ENCODE measurements around the gene ITSN1.
"Not testable (repeated sequence)": the region's sequence is repeated elsewhere in the genome, so short reads cannot be mapped to it uniquely, and the experiment has no call there.

The ITSN1 gene

DNA sequence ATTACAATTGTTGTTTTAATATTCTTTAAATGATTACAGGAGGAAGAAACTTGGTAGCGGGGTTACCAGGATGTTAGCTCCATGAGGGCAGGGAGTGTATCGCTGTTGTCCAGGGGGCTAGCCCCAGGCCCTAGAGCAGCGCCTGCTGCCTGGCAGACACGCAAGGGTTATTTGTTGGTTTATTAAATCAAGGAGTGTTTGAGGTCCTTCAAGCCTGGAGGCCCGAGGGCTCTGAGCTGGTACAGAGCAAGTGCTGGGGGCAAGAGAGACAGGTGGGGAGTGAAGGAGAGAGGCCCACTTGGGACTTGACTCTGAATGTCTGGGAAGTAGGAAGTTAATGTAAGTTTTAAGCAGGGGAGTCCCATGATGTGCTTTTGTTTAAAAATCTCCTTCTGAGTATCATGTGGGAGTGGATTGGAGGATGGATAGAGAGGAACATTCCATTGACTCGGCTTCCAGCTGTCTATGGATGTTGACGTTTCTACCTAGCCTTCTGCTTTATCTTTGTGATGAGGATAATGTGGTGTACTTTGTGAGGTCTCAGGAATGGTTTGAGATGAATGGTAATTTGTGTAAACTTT is 8.7 kb downstream of the ITSN1 start:
- no peak for DNase-seq (ENCODE audit: low read depth in 2 of 2)

DNA sequence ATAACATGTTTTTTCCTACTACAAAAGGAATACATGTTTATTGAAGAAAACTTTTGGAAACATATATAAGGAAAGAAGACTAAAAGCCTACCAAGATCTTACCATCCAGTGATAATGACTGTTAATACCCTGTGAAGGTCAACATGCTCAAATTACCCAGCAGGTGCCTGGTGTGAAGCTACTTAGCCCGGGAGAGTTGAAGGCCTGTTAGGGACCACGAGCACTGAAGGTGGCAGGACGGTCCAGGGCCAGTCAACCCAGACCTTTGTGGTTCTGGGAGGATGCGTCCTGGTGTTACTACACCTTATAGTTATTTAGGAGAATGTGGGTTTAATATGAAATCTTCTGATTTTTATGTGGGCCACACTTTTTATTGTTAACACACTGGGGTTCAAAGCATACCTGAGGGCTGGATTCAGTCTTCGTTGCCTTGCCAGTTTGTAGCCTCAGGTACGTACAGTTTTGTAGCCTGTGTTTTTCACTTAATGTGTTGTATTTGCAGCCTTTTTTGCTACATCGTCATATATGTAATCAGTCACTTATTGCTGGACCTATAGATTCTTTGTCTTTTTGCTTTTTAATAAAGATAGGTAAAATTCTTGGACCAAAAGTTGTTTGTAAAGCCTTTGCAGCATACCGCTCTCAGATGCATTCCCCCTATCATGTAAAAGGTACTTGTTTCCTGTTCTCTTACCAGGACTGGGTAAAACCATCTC is 9.8 kb downstream of the ITSN1 start:
- no peak for DNase-seq (ENCODE audit: low read depth in 2 of 2)

DNA sequence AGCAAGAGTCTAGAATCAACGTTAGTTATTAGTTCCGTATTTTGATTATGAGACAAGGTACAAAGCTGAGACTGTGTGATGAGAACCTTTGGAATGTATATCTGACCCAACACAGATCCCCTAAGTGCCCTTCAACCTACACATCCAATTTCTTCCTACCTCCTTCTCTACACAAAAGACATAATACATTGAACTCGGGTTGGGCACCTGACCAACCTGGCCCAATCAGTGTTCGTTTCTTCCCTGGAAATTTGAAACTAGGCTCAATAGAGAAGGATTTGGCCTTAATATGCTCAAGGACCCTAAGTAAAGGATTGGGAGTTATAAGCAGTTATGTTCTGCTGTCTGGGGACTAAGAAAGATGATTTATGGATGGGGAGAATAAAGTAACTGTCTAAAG is 12.1 kb downstream of the ITSN1 start:
- DNase-seq (ENCODE audit: low read depth in 2 of 2) = no peak

DNA sequence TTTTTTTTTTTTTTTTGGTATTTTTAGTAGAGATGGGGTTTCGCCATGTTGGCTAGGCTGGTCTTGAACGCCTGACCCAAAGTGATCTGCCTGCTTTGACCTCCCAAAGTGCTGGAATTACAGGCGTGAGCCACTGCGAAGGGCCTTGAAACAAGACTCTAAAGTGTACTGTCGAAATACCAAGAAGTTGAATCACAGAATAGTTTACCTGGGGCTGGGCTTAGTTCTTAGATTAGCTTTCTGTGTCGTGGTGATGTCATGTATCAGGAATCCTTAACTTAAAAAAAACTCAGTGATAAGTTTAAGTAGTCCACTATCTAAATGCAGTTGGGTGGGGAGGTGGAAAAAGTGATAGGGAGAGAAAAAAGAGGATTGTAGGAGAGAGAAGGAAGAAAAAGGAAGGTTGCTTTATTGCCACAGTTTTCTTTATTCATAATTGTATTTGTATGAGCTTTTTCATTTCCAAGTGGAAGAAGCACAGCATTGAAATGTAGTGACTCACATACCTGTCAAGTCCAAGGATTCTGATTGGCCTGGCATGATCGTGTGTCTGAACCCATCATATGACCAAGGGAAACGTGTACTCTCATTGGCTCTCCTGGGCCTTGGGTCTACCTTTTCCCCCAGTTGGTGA is 13.4 kb downstream of the ITSN1 start:
- DNase-seq (ENCODE audit: low read depth in 2 of 2) = no peak

DNA sequence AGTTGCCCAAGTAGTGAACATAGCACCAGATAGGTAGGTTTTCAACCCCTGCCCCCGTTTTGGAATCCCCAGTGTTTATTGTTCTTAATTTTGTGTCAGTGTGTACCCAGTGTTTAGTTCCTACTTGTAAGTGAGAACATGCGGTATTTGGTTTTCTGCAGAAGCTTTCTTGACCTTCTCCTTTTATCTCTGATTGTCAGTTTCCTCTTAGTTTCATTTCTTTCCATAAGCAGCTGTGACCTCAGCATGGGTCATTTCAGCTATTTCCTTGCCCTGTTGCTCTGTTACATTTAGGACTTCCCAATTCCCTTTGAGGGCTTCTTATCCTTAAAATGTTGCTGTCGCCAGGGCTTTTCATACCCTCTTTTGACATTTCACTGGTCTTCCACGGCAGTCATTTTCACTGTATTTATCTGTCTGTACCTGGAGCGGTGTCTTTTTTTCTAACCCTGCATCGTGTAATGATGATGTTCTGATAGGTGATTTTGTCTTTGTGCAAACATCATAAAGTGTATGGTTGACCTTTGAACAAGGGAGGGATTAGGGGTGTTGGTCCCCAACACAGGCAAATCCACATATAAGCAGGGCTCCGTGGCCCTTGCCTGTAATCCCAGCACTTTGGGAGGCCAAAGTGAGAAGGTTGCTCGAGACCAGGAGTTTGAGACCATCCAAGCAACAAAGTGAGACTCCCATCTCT is 15.0 kb downstream of the ITSN1 start:
- no peak for DNase-seq (ENCODE audit: low read depth in 2 of 2)

DNA sequence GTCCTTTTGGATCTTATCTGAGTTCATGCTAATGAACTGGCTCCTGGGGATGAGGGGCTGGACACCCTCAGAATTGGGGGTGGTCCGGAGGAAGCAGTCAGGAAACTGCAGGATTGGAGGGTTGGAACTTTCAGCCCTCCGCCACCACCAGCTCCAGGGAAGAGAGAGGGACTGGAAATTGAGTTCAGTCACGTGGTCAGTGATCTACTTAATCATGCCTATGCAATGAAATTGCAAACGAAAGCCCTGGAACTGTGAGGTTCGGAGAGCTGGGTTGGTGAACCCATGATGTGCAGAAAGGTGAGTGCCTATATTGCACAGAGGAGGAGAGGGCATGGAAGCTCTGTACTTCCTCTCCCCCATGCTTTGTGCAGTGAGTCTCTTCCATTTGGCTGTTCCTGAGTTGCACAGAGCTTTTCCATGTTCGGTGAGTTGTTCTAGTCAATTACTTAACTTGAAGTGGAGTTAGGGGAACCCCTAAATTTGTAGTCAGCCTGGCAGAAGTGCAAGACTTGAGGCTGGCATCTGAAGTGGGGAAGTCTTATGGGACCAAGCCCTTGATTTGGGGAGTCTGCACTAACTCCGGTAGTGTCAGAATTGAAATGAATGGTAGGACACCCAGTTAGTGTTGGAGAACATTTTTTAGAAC is 16.7 kb downstream of the ITSN1 start:
- no peak for DNase-seq (ENCODE audit: low read depth in 2 of 2)

DNA sequence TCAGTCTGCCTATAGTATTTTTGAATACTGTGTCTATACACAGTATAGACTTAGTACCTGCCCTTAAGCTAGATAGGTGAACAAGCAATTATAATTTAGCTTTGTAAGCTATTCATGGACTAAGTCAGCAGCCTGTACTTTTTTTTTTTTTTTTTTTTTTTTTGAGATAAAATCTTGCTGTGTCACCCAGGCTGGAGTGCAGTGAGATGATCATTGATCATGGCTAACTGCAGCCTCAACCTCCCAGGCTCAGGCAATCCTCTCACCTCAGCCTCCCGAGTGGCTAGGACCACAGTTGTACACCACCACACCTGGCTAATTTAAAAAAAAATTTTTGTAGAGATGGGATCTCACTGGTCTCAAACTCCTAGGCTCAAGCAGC is 17.3 kb downstream of the ITSN1 start:
- DNase-seq (ENCODE audit: low read depth in 2 of 2) = no peak

DNA sequence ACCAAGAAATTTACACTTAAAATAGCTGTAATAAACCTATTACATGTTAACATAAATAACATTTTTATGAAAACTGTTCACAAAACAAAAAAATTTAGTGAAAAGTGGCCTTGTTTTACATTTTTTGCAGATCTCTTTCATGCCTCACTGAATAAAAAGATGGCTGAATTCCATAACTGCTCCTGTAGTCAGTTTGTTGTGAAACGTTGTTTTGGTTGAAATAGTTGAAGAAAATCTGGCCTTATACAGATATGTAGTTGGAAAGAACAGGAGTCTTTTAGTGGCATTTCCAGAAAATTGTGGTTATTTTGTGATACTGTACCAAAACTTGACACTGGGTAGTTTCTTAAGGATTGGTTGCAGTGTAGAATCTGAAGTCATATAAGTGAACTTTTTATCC is 18.1 kb downstream of the ITSN1 start:
- DNase-seq (ENCODE audit: low read depth in 2 of 2) = no peak

DNA sequence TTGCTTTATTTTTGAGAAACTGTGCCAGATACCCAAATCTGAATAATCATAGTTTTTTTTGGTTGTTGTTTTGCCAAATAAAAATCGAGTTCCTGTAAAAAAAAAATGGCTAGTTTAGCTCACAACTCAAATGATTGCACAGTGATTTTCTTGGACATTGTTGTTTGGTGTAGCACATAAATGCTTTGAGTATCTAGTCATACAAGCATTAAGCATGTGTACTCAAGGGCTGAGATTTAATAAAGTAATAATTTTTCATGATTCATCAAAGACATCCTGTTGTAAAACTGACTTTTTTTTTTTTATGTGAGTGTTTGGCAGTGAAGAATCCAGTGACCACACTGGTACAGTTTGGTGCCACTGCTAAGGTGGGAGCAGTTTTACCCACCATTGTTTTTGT is 18.8 kb downstream of the ITSN1 start:
- DNase-seq (ENCODE audit: low read depth in 2 of 2) = no peak

DNA sequence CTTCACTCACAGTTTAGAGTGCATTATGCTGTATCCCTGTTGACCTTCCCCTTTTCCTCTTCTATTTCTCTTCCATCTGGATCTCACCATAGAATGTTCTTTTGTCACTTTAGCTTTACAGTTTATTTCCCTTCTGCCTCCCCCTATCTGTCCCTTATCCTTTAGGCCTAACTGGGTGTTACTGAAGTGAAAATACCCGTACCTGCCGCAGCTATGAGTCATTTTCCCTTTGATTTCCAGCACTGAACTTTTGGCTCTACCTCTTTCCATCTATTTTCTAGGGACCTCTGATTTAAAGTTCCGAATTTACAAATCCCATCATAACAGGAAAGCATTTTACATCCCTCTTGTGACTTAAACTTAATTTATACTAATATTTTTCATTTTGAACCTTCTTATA is 19.7 kb downstream of the ITSN1 start:
- DNase-seq (ENCODE audit: low read depth in 2 of 2) = no peak

DNA sequence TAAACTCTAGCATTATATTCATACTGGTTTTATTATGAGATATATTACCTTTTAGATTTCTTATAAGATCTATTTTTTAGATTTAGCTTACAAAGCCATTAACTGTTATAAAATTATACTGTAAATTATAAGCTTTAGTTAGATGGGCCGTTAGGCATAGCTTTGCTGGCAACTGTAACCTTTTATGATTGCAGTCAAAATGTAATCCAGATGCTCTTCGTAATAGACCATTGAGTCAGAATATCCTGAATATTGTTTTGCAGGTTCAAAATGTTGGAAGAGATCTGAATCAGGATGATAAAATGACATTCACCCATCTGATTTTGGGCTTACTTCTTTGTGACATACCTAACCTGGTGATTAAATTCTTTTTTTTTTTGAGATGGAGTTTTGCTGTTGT is 20.9 kb downstream of the ITSN1 start:
- DNase-seq (ENCODE audit: low read depth in 2 of 2) = no peak

DNA sequence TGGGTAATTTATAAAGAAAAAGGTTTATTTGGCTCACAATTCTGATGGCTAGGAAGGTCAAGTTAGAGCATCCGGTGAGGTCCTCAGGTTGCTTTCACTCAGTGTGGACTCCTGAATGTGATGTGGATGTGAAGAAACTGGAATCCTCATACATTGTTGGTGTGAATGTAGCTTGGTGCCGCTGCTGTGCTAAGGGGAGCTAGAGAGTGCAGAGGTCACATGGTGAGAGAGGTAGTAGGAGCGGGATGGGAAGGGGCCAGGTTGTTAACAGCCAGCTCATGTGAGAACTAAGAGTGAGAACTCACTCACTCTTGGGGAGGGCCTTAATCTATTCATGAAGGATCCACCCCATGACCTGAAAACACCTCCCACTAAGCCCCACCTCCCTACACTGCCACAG is 21.8 kb downstream of the ITSN1 start:
- no peak for DNase-seq (ENCODE audit: low read depth in 2 of 2)

DNA sequence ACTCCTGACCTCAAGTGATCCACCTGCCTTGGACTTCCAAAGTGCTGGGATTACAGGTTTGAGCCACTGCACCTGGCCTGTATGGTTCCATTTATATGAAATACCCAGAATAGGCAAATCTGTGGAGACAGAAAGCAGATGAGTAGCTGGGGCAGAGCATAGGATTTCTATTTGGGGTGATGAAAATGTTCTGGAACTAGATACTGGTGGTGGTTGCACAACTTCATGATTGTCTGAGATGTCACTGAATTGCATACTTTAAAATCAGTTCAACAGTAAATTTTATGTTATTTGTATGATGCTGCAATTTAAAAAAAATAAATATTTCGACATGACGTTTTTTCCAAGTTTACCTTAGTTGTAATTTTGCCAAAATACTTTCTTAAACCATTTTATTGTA is 23.9 kb downstream of the ITSN1 start:
- DNase-seq (ENCODE audit: low read depth in 2 of 2) = no peak

DNA sequence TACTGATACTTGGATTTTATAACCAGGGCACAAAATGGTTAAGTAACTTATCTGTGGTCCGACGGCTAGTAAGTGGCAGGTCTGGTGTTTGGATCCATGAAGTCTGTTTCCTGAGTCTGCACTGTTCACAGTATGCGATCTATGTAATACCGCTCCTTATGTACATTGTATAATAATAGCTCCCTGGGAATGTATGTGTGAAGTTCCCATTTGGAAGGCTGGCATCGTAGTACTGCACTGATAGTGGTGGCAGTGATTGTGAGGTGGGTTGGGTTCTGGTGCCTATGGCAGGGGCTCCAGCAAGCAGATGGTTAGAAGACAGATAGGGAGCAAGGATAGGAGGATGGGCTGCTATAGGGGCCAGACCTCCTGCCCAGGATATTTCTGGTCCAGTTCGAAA is 25.3 kb downstream of the ITSN1 start:
- no peak for DNase-seq (ENCODE audit: low read depth in 2 of 2)

DNA sequence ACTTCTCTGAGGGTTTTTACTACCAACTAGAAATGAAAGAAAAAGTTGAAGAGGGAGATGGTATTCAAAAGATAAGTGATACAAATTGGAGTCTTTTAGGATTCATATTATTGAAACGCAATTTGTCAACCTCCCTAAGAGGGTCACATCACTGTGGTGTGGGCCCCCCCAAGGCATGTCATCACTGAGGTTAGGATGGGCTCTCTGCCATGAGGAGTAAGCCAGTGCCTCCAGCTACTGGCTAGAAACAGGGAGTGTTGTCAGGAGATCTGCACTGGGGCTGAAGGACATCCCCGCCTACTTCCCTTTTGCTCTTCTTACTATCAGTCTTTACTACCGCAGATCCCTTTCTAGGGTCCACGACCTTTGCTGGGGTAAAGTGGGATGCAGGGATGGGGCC is 25.9 kb downstream of the ITSN1 start:
- no peak for DNase-seq (ENCODE audit: low read depth in 2 of 2)

DNA sequence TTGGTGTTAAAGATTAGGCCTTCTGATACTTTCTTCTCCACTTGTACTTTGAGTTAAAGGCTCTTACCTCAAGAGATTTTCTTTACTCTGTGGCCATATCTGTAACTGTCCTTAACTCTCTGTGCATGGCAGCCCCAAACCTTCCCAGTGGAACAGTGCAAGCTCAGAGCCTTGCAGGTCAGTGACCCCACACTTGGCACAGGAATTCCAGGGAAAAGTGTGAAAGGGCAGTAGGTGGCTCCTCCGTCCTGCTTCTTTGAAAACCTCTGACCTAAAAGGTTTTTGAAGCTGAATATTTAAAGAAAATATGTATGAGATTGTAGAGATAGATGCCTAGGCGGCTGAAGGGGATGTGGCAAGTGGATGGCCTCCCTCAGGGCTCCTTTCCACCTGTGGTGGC is 26.3 kb downstream of the ITSN1 start:
- no peak for DNase-seq (ENCODE audit: low read depth in 2 of 2)

DNA sequence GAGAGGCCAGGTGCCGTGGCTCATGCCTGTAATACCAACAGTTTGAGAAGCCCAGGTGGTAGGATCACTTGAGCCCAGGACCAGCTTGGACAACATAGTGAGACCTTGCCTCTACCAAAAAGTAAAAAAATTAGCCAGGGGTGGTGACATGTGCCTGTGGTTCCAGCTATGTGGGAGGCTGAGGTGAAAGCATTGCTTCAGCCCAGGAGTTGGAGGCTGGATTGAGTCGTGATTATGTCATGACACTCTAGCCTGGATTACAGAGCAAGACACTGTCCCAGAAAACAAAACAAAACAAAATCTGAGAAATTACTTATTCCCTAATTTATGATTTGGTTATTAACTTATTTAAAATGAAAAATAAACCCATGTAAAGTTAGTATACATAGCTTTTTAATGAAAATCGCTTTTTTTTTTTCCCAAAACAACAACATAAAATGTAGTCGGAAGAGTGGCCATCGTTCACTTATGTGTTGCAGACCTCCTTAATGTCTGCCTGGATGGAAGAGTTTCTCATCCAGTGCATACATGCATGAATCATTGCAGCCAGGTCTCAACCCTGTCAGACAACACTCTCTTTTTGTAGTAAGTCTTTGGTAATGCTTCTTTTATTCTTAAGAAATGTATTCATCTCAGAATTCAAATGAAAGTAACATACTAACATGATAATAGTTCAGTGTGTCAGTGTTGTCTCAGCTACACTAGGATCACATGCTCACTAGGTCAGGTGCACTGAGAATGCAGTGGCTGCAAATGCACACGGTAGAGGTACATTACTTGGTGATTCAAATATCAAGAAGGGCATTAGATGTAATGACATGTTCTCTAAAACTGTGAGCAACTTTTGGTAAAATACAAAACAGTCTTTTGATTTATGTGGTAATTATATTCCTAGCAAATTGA is 28.0 kb downstream of the ITSN1 start:
- no peak for DNase-seq (ENCODE audit: low read depth in 2 of 2)

DNA sequence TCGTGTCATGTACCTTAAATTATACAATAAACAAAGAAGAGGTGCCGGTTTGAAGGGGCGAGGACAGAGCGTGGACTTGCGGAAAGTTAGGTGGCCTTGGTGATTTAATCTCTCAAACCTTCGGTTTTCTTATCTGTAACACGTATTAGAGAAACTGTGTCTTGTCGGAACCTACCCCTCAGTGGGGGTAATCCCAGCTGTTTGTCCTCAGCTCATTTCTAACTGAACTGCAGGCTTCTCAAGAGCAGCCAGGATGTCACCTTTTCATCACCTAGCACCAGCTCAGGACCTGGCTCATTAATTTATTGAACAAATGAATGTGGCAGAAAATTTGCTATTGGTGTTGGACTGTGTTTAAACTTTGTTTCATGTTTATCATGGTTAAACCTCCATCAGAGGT is 31.2 kb downstream of the ITSN1 start:
- no peak for DNase-seq (ENCODE audit: low read depth in 2 of 2)

DNA sequence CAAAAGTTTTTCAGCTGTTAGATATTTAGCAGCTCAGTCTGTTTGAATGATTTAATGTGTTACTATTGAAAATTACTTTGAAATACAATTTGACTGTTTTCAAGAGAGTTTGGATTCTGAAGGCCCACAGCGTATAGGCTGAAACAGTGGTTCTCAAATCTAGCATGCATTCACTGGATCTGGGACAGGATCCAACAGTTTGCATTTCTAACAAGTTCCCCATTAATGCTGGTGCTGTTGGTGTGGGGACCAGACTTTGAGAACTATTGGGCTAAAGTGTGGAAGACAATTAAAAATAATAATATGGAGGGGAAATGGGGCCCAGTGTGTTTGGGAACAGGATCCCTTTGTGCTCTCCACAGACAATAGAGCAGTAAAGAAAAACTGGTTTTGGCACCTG is 31.9 kb downstream of the ITSN1 start:
- no peak for DNase-seq (ENCODE audit: low read depth in 2 of 2)

DNA sequence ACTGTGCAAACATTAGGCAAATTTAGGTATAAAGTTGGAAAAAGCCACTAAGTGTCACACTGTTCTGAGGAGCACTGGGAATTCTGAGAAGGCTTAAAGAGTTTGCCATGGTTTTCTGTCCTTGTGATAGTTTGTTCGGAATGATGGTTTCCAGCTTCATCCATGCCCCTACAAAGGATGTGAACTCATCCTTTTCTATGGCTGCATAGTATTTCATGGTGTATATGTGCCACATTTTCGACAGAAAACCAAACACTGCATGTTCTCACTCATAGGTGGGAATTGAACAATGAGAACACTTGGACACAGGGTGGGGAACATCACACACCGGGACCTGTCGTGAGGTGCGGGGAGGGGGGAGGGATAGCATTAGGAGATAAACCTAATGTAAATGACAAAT is 34.4 kb downstream of the ITSN1 start:
- not testable (repeated sequence) for DNase-seq (ENCODE audit: low read depth in 2 of 2)

DNA sequence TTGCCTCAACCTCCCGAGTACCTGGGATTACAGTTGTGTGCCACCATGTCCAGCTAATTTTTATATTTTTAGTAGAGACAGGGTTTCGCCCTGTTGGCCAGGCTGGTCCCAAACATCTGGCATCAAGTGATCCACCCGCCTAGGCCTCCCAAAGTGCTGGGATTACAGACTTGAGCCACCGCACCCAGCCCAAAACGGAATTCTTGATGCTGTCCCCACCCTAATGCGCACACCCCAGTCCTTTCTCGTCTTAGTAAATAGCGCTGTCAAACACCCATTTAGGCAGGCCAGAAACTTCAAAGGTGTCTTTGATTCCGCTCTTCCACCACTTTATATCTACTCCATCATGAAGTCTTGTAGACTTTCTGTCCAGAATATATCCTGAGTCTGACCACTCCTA is 35.1 kb downstream of the ITSN1 start:
- DNase-seq (ENCODE audit: low read depth in 2 of 2) = no peak
